ENCODE data around the gene AGBL5. TPM values are rescaled to one million over a fixed set of nuclear protein-coding genes. Genes with fewer than 3 reads are reported as not detected.

AGBL5 gene
- total and polyA plus RNA-seq, 2 of the 13 experiments (the other 11 are each of a cell fraction or from before 2014, with no cell fraction given), result 55.9 to 73.3 TPM

GRCh38 chr2:27085673-27086089, 34.2 kb downstream of the AGBL5 start (continued):
- no peak for TF ChIP-seq SRSF1 (optimal IDR thresholded peaks at IDR 0.05; ENCODE audit: low read depth, low read length)
- no peak for TF ChIP-seq ZNF7 (CRISPR knock-in tag; IDR thresholded peaks at IDR 0.05)
- no peak for TF ChIP-seq HMG20B (CRISPR knock-in tag; conservative IDR thresholded peaks at IDR 0.05)
- no peak for TF ChIP-seq KDM6A (CRISPR knock-in tag; IDR thresholded peaks at IDR 0.05; ENCODE audit: low read depth)
- TF ChIP-seq IRX3 (CRISPR knock-in tag; IDR thresholded peaks at IDR 0.05; ENCODE audit: borderline replicate concordance, low read depth), result no peak
- no peak for TF ChIP-seq ZNF589 (CRISPR knock-in tag; conservative IDR thresholded peaks at IDR 0.05)
- no peak for TF ChIP-seq MAFF (IDR thresholded peaks at IDR 0.05; ENCODE audit: low read depth, low read length)
- no peak for TF ChIP-seq EED (CRISPR knock-in tag; IDR thresholded peaks at IDR 0.05)
- no peak for TF ChIP-seq ZNF138 (CRISPR knock-in tag; IDR thresholded peaks at IDR 0.05; ENCODE audit: low read depth)
- 0 out of 2 replicates have a peak, but pooled peaks have one; percentile 10 for TF ChIP-seq ZNF629 (CRISPR knock-in tag; conservative IDR thresholded peaks at IDR 0.05)
- TF ChIP-seq IKZF1 (IDR thresholded peaks at IDR 0.05), result no peak
- no peak for TF ChIP-seq ATAD3A (CRISPR knock-in tag; IDR thresholded peaks at IDR 0.05)
- no peak for TF ChIP-seq ZNF550 (CRISPR knock-in tag; IDR thresholded peaks at IDR 0.05; ENCODE audit: borderline replicate concordance)
- TF ChIP-seq HOXA9 (CRISPR knock-in tag; IDR thresholded peaks at IDR 0.05; ENCODE audit: borderline replicate concordance), result no peak
- no peak for TF ChIP-seq TMF1 (CRISPR knock-in tag; IDR thresholded peaks at IDR 0.05; ENCODE audit: low read depth)
- no peak for TF ChIP-seq ZNF670 (CRISPR knock-in tag; IDR thresholded peaks at IDR 0.05; ENCODE audit: borderline replicate concordance)
- TF ChIP-seq, protein P1, sequence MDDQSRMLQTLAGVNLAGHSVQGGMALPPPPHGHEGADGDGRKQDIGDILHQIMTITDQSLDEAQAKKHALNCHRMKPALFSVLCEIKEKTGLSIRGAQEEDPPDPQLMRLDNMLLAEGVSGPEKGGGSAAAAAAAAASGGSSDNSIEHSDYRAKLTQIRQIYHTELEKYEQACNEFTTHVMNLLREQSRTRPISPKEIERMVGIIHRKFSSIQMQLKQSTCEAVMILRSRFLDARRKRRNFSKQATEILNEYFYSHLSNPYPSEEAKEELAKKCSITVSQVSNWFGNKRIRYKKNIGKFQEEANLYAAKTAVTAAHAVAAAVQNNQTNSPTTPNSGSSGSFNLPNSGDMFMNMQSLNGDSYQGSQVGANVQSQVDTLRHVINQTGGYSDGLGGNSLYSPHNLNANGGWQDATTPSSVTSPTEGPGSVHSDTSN (CRISPR knock-in tag; IDR thresholded peaks at IDR 0.05; ENCODE audit: borderline replicate concordance), result no peak
- TF ChIP-seq, protein P2, sequence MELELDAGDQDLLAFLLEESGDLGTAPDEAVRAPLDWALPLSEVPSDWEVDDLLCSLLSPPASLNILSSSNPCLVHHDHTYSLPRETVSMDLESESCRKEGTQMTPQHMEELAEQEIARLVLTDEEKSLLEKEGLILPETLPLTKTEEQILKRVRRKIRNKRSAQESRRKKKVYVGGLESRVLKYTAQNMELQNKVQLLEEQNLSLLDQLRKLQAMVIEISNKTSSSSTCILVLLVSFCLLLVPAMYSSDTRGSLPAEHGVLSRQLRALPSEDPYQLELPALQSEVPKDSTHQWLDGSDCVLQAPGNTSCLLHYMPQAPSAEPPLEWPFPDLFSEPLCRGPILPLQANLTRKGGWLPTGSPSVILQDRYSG (CRISPR knock-in tag; IDR thresholded peaks at IDR 0.05), result no peak
- no peak for TF ChIP-seq PBX2 (CRISPR knock-in tag; IDR thresholded peaks at IDR 0.05)
- no peak for TF ChIP-seq STAT5B (CRISPR knock-in tag; IDR thresholded peaks at IDR 0.05)
- TF ChIP-seq MXD4 (CRISPR knock-in tag; IDR thresholded peaks at IDR 0.05), result no peak
- no peak for TF ChIP-seq TRIM24 (CRISPR knock-in tag; IDR thresholded peaks at IDR 0.05)
- TF ChIP-seq ZHX2 (IDR thresholded peaks at IDR 0.05; ENCODE audit: low read depth), result peak; percentile 38; the same call in 1 of the 2 replicates
- TF ChIP-seq ZHX2 (CRISPR knock-in tag; IDR thresholded peaks at IDR 0.05; ENCODE audit: borderline replicate concordance), result no peak

Measured in HepG2 (cell line).